HEK293T (cell line): Measurements from ENCODE around the gene TMEM115.

Experiments
- ARNT ChIP-seq: fragments of 450-650 bp; IDR thresholded peaks from 2 replicates; pipeline ENCODE4 v1.6.1; 2017; ENCODE audit warnings: mild to moderate bottlenecking
- BHLHE40 ChIP-seq: fragments of 450-650 bp; IDR thresholded peaks from 2 replicates; pipeline ENCODE4 v1.6.1; 2016; ENCODE audit warnings: mild to moderate bottlenecking, moderate library complexity, borderline replicate concordance
- CTBP1 ChIP-seq: fragments of 450-650 bp; IDR thresholded peaks from 2 replicates; pipeline ENCODE4 v1.6.1; 2016; ENCODE audit warnings: borderline replicate concordance
- FOXK2 ChIP-seq: fragments of 450-650 bp; IDR thresholded peaks from 2 replicates; pipeline ENCODE4 v1.6.1; 2016; ENCODE audit warnings: mild to moderate bottlenecking
- FOXM1 ChIP-seq: fragments of 450-650 bp; IDR thresholded peaks from 2 replicates; pipeline ENCODE4 v1.6.1; 2017; ENCODE audit warnings: mild to moderate bottlenecking, borderline replicate concordance
- HDGF ChIP-seq: fragments of 450-650 bp; IDR thresholded peaks from 2 replicates; pipeline ENCODE4 v1.6.1; 2017; ENCODE audit warnings: antibody characterized with exemption, borderline replicate concordance
- SP1 ChIP-seq: fragments of 450-650 bp; IDR thresholded peaks from 2 replicates; pipeline ENCODE4 v1.6.1; 2017
- SUZ12 ChIP-seq: fragments of 450-650 bp; IDR thresholded peaks from 2 replicates; pipeline ENCODE4 v1.6.1; 2016; ENCODE audit warnings: mild to moderate bottlenecking
- TARDBP ChIP-seq: fragments of 450-650 bp; IDR thresholded peaks from 2 replicates; pipeline ENCODE4 v1.6.1; 2016

DNA sequence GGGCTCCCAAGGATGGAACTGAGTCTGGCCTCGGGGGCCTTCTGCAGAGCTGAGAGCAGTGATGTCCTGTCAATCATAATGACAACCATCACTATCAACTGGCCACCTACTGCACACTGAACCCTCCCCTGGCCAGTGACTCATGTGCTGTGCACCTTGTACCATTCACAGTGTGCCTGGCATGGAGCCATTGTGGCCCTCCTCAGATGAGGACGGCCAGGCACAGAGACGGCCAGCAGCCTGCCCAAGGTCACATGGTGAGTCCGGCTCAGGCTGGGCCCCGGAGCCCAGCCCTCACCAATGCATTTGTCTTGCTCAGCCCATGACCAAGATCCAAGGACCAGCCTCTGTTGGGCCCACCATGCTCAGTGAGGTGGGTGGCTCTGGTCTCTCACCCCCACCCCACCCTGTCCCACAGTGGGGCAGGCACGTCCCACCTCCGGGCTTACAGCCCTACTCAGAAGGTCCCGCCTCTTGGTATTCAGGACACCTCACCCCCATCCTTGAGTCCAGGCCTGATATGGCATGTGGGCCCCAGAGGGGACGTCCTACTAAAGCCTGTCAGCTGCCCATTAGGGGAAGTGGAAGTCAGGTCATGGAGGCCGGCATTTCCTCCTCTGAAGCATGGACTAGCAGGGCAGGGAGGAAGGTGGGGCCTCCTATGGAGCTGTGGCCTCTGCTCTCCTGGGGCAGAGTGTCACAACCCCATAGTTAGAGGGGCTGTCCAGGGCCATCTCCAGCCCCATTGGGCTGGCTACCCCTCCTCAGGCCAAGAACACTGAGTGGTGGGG, 35.9 kb upstream of the TMEM115 start:
- no peak for TF ChIP-seq TARDBP
- TF ChIP-seq HDGF, result no peak
- no peak for TF ChIP-seq FOXK2
- no peak for TF ChIP-seq SUZ12
- TF ChIP-seq SP1, result no peak
- no peak for TF ChIP-seq ARNT
- TF ChIP-seq FOXM1, result no peak
- no peak for TF ChIP-seq CTBP1
- TF ChIP-seq BHLHE40, result no peak
